Retinal pigment epithelial cell (primary cell): Measurements from ENCODE around the gene PDE5A.
"Not testable (repeated sequence)": the region's sequence is repeated elsewhere in the genome, so short reads cannot be mapped to it uniquely, and the experiment has no call there.

Experiments
- DNase-seq: peaks from one replicate; pipeline ENCODE4 v3.0.0-alpha.2; 2010; ENCODE audit warnings: low read depth
- H3K4me3 ChIP-seq: 2 replicates; pipeline ENCODE4 v1.5.1; 2011; ENCODE audit warnings: mild to moderate bottlenecking, low read length, control low read depth, moderate library complexity
- TF ChIP-seq, protein P1 (sequence below): conservative IDR thresholded peaks from 2 replicates; pipeline ENCODE4 v1.5.1; 2011; ENCODE audit warnings: low read depth, low read length, control low read depth, inconsistent platforms

The PDE5A gene

DNA sequence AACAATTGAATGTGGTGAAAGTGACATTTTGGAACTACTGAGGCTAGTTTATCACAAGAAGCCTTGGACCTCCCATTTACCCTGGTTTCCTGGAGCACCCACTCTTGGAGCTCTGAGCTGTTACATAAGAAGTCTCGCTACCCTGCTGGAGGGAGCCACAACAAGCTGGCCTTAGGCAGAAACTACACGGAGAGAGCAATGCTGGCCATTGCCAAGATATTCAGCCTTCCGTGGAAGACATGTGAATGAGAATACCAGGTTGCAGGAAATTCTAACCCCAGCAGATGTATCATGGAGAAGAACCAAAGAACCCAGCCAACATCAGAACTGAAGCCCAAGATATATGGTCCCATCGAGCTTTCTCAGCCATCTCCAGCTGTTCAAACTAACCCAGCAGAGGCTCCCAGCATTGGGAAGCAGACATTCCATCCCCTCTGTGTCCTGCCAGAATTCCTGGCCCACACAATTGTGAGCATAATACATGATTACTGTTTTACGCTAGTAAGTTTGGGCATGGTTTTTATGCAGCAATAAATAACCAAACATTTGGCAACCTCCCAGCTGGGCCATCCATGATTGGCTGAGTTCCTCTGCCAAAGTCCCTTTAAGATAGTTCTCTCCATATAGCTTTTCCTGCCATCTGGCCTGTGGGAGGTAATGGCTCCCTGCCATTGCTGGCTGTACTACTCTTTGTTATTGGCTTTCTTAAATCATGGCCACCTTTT, 17.9 kb upstream of the PDE5A start:
- TF ChIP-seq, protein P1, sequence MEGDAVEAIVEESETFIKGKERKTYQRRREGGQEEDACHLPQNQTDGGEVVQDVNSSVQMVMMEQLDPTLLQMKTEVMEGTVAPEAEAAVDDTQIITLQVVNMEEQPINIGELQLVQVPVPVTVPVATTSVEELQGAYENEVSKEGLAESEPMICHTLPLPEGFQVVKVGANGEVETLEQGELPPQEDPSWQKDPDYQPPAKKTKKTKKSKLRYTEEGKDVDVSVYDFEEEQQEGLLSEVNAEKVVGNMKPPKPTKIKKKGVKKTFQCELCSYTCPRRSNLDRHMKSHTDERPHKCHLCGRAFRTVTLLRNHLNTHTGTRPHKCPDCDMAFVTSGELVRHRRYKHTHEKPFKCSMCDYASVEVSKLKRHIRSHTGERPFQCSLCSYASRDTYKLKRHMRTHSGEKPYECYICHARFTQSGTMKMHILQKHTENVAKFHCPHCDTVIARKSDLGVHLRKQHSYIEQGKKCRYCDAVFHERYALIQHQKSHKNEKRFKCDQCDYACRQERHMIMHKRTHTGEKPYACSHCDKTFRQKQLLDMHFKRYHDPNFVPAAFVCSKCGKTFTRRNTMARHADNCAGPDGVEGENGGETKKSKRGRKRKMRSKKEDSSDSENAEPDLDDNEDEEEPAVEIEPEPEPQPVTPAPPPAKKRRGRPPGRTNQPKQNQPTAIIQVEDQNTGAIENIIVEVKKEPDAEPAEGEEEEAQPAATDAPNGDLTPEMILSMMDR = no peak
- no peak overlapping the region for H3K4me3 ChIP-seq
- no peak for DNase-seq

DNA sequence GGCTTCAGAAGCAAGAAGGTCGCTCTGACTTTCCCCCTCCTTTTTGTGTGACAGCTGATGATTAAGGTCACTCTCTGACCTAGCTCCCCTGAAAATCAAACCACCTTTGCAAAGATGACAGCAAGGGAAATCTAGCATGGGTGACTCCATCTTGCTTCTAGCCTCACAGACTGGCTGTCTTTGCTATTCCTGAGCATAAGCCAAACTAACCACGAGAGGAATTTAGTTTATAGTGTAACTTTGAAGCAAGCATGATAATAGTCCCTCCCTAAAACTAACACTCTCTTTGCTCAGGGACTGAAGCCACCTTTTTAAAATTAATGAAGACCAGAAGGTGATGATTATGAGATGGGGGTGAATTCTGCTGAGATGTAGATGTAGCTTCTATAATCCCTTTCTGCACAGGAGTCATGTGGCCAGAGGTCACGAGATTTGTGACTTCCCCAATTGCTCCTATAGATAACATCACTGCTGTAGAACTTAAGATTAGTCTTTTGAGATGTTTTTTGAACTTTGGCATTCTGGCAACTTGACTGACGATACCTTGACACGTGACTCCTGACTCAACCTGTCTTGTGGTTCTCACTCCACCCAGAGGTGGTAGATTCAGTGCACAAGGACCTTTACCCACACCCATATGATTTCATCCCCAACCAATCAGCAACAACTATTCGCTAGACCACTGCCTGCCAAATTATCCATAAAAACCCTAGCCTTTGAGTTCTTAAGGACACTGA, 14.9 kb upstream of the PDE5A start:
- H3K4me3 ChIP-seq = no peak overlapping the region
- TF ChIP-seq, protein P1 = no peak
- DNase-seq = no peak

DNA sequence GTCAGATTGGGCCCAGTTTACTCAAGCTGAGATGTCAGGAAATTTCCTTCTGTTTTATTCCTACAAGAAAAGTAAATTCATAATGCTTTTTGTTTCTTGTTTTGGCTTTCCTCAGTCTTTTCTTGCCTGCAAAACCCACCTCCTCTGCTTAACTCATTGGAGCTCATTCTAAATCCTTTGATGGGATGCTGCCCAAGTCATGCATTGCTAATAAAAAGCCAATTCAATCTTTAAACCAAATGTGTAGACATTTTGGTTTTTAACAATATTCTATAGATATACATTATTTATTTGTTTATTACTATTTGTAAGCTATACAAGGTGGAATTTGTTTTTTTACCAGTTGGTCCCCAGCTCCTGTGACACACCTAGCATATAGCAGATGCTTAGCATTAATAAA, 13.2 kb upstream of the PDE5A start:
- no peak for DNase-seq
- H3K4me3 ChIP-seq = no peak overlapping the region
- TF ChIP-seq, protein P1 = no peak

DNA sequence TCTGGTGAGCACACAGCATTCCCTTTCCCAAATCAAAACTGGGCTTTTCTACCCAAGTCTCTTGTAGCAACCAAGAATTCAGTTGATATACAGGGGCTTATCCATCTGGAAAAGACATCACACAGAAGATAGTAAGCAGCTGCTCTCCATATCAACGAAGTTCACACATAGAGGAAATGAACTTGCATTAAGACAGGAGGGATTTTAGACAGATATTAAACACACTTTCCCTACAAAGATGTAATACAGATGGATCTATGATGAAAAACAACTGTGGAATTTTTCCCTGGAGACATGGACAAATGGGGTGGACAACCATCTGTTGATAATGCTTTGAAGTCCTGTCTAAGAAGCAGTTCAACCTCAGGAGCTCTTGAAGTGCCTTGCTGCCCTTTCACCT, 9.8 kb upstream of the PDE5A start:
- H3K4me3 ChIP-seq = no peak overlapping the region
- DNase-seq = no peak
- TF ChIP-seq, protein P1 = no peak

DNA sequence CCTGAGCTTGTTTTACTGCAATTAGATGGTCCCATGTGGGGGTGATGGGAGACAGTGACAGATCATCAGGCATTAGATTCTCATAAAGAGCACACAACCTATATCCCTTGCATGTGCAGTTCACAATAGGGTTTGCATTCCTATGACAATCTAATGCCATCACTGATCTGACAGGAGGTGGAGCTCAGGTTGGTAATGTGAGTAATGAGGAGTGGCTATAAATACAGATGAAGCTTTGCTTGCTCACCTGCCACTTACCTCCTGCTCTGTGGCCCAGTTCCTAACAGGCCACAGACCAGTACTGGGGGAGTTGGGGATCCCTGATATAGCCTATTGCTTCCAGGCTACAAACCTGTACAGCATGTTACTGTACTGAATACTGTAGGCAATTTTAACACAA, 8.2 kb upstream of the PDE5A start:
- H3K4me3 ChIP-seq, DNase-seq: not testable (repeated sequence)

DNA sequence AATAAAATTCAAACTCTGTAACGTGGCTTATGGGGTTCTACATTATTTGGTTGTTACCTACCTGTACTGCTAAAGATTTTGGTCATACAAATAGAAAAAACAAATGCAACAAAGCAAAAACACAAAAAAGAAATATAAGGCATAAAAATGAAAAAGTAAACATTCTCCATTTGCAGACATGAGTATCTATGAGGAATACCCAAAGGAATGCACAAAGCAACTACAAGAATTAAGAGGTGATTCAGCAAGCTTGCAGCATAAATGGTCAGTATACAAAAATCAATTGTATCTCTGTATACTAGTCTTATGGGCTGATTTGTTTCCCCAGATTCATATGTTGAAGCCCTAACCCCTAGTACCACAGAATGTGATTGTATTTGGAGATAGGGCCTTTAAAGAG, 3.6 kb upstream of the PDE5A start:
- DNase-seq = no peak
- TF ChIP-seq, protein P1 = no peak
- no peak overlapping the region for H3K4me3 ChIP-seq

DNA sequence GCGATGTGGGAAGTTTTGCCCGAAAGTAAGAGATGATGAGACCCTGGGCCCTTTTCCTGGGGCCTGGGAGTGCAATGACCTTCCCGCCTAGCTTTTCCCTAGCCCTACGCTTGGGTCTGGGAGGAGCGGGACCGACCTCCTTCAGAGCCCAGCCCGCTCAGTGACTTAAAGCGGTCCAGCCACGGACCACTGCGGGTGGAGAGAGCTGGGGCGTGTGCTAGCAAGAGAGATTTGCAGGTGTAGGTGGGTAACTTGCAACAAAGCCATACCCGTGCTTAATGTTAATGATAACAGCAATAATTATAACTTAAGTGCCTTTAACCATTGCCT, 503 bp upstream of the PDE5A start:
- TF ChIP-seq, protein P1 = no peak
- H3K4me3 ChIP-seq = peak overlapping the region; percentile 75
- no peak for DNase-seq
